ENCODE results near the gene EEF1AKMT4.

The EEF1AKMT4 gene

GRCh38 chr3:184236636-184237035 lies 12.8 kb upstream of the EEF1AKMT4 start:
- DNase-seq, result no peak

- DNase-seq, result no peak
Observed at GRCh38 chr3:184237211-184237610, 12.3 kb upstream of the EEF1AKMT4 start.

DNA sequence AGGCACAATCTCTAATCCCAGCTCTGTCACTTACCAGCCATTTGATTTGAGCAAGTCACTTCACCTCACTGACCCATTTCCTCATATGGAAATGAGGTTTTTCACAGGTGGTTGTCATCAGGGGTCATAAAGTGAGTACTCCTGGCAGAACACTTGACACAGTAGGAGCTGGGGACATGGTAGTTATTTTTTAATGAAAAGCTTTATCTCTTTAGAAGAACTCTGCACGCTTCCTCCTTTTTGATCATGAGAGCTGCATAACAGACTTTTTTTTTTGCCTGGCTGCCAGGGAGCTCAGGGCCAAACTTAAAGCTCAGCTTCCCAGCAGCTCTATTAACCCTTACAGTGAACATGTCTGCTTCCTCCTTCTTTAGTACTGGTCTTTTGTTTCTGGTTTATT lies 11.7 kb upstream of the EEF1AKMT4 start:
- DNase-seq, result peak; percentile 30

- DNase-seq, result no peak
Observed at GRCh38 chr3:184238246-184238818, 11.1 kb upstream of the EEF1AKMT4 start.

DNA sequence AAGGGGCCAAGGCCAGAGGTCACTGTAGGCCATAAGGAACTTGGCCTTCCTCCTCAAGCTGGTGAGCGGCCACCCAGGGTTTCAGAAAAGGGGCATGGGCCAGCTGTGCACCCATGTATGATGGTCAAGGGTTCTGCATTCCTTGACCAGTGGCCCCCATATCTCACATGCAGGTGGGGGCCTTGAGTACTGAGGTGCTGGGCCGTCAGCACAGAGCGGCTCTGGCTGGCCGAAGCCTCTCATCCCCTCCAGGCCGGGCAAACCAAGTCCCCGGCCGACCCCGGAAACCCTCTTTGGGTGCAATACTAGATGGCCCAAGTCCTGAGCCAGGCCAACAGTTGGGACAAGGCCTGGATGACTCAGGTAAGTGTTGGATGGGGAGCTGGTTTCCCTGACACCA lies 10.3 kb upstream of the EEF1AKMT4 start:
- DNase-seq, result no peak

DNA sequence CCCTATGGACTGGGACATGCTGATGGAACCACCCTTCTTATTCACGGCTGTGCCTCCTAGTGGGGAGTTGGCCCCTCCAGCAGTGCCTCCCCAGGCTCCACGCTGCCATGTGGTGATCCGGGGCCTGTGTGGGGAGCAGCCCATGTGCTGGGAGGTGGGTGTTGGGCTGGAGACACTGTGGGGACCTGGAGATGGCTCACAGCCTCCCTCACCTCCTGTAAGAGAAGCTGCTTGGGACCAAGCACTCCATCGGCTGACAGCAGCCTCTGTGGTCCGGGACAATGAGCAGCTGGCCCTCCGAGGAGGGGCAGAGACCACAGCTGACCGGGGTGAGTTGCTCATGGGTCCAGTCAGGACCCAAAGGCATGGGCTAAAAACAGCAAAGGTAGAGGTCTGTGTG lies 9.8 kb upstream of the EEF1AKMT4 start:
- DNase-seq, result no peak

DNA sequence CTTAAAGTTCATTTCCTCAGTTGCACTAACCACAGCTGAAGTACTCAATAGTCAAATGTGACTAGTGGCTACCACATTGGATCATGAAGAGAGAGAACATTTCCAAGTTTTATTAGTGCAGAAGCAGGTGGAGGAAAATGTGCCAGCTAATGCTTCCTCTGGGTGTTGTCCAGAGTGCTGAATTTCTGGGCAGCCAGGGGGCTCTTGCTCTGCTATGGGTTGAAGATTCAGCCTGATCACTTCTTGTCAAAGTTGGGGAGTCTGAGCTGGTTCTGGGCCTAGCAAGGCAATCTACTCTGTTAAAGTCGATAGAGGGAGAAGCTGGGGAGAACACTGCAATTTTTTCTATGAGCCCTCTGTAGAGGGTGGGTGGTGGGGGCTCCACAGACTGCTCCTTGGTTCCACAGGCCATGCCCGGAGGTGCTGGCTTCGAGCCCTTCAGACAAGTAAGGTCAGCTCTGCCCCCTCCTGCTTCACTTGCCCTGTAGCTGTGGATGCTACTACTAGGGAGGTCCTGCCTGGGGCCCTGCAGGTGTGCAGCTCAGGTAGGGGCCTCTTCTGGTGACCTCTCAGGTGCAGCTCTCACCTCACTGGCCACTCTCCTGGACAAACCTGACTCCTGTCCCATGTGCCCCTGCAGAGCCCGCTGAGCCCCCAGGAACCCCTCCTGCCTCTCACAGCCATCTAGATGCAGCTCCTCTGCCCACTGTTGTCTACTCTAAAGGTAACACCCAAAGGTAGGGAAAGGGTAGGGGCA lies 8.9 kb upstream of the EEF1AKMT4 start:
- peak; percentile 33 for DNase-seq

GRCh38 chr3:184241141-184241446 lies 8.4 kb upstream of the EEF1AKMT4 start:
- DNase-seq, result no peak

GRCh38 chr3:184241447-184242296 lies 7.8 kb upstream of the EEF1AKMT4 start:
- DNase-seq, result no peak

- DNase-seq, result no peak
Observed at GRCh38 chr3:184242297-184242685, 7.2 kb upstream of the EEF1AKMT4 start.

DNA sequence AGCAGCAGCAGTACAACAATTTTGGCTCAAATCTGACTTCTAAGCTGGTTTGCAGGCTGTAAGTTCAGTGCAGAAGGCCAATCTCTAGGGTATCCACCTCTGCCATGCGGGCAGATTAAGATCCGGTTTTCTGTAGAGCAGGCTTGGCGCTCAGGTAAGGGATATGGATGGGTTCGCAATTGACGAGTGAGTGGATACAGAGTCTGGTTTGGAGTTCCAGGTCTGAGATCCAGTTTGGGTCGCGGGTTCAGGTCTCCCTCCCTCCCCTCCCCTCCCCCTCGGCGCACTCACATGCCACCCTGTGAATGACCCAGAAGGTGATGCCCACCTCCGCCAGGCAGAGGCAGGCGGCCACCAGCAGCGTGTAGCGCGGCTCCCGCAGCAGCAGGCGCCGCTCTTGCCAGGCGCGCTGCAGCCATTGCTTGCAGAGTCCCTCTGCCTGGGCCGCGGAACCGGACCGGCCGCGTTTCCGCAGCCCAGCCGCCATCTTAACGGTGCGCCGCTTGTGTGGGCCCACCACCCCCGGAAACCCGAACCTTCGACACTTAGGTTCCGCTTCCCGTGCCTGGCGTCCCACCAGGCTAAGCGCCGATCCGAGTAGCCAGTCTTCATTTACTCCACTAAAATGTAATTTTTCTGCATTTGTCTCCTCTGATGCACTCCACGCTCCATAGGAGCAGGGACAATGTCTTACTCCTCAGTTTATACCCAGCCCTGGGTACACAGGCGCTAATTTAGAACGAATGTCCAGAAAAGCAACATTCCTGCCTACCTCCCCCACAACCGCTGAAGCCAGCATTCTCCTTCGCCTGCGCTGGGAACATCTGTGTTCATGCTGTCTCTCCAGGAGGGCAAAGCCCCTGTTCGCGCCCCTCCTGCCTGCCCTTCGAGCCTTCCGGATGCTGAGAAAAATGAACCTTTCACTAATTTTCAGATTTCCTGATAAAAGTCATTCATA lies 739 bp upstream of the EEF1AKMT4 start, which contains the start of gene ALG3:
TSS of gene ALG3 (minus strand) at position 509 of the 958 bp plus-strand sequence. CDS start at position 487, 22 bp downstream.
- DNase-seq, result peak; percentile 76

DNA sequence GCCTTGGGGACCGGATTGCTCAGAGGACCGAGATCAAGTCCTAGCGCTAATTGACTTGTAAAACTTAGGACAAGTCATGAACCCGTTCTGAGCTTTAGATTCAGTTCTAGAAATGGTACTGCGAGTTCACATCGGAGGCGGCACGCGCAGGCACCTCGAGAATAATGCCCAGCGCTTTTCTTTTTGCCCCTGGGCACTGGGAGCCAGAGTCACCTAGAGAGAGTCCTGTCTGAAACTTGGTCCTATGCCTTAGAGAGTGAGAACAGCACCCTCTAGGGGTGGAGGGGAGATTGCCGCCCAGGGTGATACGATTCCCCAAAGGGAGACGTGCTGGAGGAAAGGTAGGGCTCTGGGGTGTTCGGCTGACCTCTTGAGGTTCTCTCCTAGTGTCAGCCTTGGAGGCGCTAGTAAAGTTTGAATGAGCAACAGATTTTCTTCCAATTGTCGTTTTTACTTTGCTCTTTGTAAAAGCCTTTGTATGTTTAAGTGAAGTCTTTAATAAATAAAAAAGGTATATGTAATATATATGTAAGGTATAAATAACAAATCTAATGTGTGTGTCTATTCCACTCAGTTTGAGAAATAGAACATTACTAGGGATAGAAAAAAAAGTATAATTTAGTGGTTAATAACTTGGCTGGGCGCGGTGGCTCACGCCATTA lies 826 bp downstream of the EEF1AKMT4 start:
- peak; percentile 91 for DNase-seq

DNA sequence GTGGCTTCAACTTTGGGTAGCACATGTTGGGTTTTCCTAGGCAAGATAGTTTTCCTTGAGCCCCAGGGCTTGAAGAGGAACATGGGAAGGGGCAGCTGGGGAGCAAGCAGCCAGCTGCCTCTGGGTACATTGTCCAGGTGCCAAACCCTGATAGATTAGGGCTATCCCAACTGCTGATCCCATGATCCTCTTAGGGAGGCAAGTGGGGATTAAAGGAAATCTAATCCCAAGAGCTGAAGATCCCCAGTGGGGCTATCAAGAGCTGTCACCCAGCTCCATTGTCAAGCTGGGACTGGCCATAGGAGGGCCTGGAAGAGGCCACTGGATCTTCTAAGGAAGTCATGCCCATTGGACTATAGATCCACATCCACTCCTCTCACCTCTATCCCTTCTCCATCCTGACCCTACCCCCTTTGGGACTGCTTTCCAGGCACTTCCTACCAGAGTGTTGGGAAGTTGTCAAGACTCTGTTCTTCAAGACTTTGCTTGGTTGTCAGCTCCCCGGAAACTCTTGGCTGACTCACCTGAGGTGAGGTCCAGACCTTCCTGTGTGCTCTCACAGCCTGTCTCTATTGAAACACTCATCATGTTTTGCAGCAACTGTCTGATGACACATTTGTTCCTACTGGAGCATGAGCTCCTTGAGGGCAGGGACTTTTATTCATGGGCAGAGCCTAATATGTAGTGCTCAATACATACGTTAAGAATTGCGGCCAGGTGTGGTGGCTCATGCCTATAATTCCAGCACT lies 6.0 kb downstream of the EEF1AKMT4 start:
- no peak for DNase-seq

GRCh38 chr3:184257083-184257915 lies 7.8 kb downstream of the EEF1AKMT4 start:
- no peak for DNase-seq

DNA sequence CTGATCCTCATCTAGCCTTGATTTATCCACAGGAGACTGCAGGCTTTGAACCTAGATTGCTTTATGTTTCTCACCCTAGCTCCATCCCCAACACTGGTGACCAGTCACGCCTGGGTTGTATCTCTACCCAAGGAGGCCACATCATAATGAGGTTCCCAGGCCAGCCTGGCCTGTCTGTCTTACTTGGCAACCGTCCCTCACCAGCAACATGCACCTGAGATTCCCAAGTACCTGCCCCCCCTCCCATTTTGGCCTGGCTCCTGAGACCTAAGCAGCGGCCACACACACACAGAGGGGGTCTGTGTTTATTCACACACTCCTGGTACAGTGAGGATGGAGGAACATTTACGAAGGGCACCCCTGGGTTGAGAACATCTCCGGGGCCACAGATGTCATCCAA lies 9.5 kb downstream of the EEF1AKMT4 start:
- no peak for DNase-seq

DNA sequence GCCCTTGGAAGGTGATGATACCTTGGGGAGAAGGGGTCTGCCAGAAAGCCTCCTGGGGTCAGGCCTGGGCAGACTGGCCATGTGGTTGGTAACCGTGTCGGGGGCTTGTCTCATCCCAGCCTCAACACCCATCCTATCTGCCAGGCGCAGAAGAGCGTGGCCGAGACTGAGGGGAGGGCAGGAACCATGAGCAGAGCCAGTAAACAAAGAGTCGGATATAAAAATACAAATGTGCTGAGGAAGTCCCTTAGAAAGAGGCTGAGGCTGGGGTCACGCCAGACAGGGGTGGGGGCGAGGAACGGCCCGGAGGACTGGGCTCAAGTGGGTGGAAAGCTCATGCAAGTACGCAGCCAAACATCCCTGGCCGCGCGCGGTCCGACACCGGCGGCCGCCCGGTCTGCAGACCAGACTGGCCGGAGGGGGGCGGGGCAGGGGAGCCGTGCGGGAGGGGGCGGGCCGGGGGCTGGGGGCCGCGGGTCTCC lies 10.0 kb downstream of the EEF1AKMT4 start:
- no peak for DNase-seq

- peak; percentile 4 for DNase-seq
Observed at GRCh38 chr3:184259878-184260723, 10.6 kb downstream of the EEF1AKMT4 start.

DNA sequence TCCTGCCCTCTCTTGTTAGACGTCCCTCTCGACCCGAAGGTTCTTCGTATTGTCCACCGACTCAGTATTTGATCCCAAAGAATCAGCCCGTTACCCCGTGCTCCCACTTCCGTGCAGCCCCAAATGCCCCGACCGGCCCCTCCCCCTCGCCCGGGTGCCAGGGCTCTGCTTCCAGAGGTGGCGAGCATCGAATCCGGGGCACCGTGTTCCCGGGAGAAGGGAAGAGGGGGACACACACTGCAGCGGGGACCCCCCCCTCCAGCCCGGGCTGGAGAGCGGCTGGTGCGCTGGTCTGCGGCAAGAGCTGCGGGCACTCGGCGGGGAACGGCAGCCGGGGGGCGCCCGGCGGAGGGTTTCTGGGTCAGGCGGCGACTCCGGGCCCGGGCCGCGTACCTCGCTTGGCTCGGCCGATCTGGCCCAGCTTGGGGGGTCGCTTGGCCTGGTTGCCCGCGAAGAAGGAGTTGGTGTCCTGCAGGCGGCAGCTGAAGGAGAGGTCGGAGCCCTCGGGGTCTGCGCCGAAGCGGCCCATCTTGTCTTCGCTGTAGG lies 11.3 kb downstream of the EEF1AKMT4 start:
- DNase-seq, result no peak

GRCh38 chr3:184261270-184261853 lies 11.9 kb downstream of the EEF1AKMT4 start, which contains the start of gene CAMK2N2:
Gene CAMK2N2, minus strand, starts transcription at chr3:184261553. Its CDS starts 268 bp downstream, at chr3:184261285.
- peak; percentile 34 for DNase-seq
